Measurements from ENCODE around the gene OR8K1.

OR8K1 gene

DNA sequence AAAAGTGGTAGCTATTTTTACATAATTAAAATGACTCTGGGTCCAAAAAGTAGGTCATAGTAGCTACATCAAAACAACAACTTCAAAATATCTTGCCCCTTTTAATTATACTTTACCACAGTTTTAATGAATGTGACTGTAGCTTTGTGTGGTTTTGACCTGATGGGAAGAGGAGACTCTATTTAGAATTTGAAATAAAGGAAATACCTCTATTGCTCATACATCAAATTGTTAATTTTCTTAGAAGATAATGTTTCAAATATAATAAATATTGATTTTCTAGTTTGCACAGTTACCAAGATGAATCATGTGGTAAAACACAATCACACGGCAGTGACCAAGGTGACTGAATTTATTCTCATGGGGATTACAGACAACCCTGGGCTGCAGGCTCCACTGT lies at the start of gene OR8K1:
Gene OR8K1, plus strand, starts transcription at position 301 of the 400 bp plus-strand sequence. Its CDS starts 0 bp downstream, at position 301.
- no peak for DNase-seq (ENCODE audit: low read depth in 2 of 3, low spot score in 1 of 3)

- no peak for DNase-seq (ENCODE audit: low read depth in 2 of 3, low spot score in 1 of 3)
These were observed 48.9 kb upstream of the OR8K1 start for GRCh38 chr11:56296898-56297297.

DNA sequence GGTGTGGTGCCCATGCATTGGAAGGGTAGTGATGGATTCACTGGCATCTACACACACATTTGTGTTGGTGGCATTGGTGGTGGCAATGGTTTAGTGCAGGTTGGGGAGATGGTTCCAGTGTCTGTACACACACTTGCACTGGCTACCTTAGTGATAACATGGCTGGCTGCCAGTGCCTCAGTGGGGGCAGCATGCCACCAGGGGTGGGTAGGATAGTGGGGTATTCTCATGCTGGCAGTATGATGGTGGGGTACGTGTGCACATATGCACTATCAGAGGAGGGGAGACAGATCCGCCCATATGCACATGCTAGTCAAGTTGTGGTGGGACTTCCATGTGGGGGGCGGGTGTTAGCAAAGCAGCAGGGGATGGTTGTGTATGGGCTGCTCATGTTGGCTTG lies 38.0 kb upstream of the OR8K1 start:
- DNase-seq (ENCODE audit: low read depth in 2 of 3, low spot score in 1 of 3), result no peak

GRCh38 chr11:56314844-56315243 lies 31.0 kb upstream of the OR8K1 start, which contains the start of gene OR8K3:
Gene OR8K3, plus strand, starts transcription at chr11:56315144. Its CDS starts 3,163 bp downstream, at chr11:56318307.
- DNase-seq (ENCODE audit: low read depth in 2 of 3, low spot score in 1 of 3), result no peak

DNA sequence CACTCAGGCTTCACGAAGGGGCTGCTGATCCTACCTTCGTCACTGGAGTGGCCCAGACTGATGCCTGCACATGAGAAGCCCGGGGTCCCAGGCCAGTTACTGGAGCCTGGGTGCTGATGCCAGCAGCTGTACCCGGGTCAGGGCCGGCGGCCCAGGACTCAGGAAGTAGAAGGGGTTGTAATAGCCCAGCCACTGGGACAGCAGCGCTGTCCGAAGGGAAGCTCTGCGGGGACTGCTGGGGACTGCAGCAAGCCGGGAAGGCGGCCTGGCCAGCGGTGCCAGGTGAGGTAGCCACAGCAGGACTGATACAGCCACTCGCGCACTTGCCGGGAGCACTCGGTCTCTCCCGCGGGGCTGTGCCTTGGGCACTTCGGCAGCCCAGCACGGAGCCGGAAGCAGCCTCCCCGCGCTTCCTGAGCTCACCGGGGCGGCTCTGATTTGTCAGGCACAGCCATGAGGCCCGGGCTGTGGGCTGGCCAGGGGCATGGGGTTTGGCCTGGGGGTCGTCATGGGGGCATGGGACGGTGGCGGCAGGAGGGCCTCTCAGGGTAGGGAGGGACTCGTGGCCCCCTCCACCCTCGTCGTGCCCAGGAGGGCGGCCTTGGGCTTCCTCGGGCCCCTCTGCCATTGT lies 13.9 kb upstream of the OR8K1 start:
- no peak for DNase-seq (ENCODE audit: low read depth in 2 of 3, low spot score in 1 of 3)

GRCh38 chr11:56333156-56333555 lies 12.7 kb upstream of the OR8K1 start:
- DNase-seq (ENCODE audit: low read depth in 2 of 3, low spot score in 1 of 3), result no peak

DNA sequence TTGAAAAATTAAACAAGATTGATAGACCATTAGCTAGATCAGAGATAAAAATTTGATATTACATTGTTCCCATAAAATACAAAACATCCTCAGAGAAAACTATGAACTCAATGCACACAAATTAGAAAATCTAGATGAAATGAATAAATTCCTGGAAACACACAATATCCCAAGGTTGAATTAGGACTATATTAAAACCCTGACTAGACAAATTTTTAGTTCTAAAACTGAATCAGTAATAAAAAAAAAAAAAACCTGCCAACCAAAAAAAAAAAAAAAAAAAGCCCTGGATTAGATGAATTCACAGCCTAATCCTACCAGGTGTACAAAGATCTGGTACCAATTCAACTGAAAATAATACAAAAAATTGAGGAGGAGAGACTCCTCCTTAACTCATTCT lies 5.5 kb upstream of the OR8K1 start:
- DNase-seq (ENCODE audit: low read depth in 2 of 3, low spot score in 1 of 3), result no peak

DNA sequence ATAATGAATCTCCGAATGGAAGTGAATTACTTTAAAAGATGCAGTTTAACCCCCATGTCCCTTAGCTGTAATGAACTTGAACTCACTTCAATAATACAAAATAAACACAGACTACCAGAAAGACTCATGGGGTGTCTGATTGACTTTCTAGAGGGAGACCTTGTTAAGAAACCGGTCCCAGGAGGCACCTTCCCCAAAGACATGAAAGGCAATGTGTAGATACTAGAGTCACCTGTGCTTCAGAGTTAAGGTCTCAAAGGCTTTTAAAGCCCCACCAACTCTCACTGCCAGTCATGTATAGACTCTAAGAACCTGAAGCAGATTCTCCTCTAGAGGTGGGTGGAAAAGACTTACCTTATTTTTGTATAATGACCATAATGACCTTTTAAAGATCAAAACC lies 8.2 kb downstream of the OR8K1 start, which contains the start of gene OR8J1:
Gene OR8J1, plus strand, starts transcription at position 301 of the 400 bp plus-strand sequence. CDS start 5,956 bp downstream, outside the sequence.
- no peak for DNase-seq (ENCODE audit: low read depth in 2 of 3, low spot score in 1 of 3)

DNA sequence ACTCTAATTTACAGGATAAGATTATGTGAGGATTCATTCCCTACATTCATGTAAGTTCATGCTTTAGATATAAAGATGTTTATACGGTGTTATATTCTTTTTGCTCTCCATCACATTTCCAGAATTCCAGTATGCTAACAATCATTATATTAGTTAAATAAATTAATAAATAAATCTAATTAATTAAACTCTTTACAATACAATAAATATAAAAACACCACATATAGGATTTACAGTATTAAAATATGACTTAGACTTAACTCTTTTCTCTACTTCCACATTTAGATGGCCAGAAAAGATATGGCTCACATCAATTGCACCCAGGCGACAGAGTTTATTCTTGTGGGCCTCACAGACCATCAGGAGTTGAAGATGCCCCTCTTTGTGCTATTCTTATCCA lies 29.5 kb downstream of the OR8K1 start, which contains the start of gene OR8U1:
Gene OR8U1, plus strand, starts transcription at position 301 of the 400 bp plus-strand sequence. Its CDS starts 0 bp downstream, at position 301.
- DNase-seq (ENCODE audit: low read depth in 2 of 3, low spot score in 1 of 3), result no peak

DNA sequence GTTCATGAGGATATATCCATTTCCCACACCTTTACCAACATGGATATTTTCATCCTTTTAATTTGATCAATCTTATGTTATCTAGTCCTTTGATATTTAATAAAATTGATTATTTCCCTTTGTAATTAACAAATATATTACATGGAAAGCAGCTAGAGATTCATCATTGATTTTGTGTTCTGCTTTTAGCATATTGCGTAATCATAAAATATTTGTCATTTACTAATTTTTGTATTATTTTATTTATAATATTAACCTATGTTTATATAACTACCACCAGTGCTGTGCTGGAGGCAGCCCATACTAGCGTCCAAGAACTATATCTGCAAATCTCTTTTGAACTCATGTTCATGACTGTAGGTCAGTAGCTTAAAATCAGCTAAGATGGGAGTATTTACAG lies 34.3 kb downstream of the OR8K1 start:
- no peak for DNase-seq (ENCODE audit: low read depth in 2 of 3, low spot score in 1 of 3)

DNA sequence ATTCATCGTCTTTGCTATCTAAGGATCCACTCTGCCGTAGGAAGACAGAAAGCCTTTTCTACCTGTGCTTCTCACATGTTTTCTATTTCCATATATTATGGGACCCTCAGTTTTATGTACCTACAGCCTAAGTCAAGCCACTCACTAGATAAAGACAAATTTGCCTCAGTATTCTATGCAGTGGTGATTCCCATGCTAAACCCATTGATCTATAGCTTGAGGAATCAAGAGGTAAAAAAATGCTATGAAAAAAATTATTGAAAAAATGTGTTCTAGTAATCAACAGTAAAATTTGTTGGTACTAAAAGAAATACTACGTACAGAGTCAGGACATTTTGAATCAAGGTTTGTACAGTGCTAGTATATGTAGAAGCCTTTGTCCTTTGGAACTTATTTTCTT lies 48.5 kb downstream of the OR8K1 start:
- no peak for DNase-seq (ENCODE audit: low read depth in 2 of 3, low spot score in 1 of 3)

GRCh38 chr11:56396047-56396446 lies 50.2 kb downstream of the OR8K1 start:
- no peak for DNase-seq (ENCODE audit: low read depth in 2 of 3, low spot score in 1 of 3)
